ENCODE data around the gene SLC9A9.

Gene SLC9A9

DNA sequence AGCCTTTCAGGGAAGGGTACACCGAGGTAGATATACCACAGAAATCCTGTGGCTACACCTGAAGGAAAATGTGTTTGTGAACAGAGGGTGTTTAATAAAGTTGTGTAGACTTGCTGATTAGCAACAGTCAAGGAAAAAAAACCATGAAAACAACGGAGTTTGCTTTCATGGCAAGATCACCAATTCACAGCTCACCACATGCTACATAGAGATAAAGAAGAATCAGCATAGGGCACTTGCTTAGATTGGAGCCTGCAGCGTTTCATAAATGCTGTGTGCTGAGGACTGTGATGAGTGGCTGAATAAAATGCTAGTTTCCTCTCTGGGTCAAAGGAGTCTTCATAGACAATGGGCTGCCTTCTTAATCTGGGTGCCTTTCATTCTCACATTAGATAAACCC lies 257.6 kb downstream of the SLC9A9 start:
- DNase-seq, result no peak

DNA sequence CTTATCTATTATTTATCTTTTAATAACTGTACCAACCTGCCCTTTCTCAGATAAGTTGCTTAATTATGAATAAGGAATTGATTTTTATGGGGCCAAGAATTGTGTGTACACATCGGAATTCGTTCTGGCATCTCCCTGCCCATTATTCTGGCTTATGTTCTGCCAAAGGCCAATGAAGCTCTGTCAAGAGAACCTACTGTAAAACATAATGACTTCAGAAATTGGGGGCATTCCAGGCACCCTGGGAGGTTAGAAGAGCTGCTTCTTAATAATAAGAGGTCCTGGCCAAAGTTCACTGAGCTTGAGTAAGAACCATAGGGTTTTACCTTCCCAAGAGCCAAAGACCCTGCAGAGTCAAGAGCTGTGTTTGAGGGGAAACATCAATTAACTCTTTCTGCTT lies 261.7 kb downstream of the SLC9A9 start:
- DNase-seq, result no peak

DNA sequence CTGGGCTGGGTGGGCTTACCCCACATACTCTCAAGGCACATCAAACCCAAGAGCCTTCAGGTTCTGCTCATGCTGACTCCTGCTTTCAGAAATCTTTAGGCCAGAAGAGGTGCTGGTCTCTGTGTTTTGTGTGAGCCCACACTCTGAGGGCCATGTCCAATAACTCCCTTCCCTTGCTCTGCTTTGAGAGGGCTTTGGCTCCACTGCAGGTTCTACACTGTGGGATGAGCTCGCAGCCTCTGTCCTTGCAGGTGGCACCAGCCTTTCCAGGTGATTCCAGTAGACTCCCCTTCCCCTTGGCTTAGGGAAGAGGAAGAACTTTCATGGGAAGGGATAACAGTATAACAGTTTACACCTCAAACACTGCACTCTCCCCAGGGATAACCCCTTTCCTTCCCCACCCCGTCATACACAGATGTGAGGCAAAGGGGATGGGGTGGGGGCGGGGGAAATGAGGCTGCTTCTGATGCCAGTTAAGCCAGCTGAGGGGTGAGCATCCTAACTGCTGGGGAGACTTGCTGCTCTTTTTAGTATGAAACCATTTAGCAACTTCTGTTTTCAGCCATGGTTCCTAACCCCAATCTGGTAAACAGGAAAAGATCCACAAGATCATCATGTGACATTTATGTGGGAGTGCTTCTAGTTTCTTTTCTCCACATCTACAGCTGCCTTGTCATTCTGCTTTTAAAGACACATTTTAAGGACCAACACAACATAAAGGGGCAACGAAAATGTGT lies 262.4 kb downstream of the SLC9A9 start:
- no peak for DNase-seq

DNA sequence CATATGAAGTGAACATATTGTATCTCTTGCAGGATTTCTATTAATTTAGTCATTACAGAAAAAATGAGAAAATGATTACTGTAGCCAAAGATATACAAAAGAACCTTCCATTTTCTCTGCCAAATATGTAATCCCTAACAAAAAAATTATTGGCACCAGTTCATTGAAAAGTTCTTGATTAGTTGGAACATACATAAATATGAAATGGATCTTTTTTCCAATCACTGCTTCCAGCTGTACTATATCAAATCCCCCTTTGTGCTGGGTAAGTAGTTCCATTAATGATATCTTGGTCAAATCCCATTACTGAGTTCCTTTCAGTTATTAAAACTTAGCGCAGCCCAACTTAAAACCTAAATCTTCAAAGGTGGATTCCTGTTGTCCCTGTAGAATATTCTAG lies 263.8 kb downstream of the SLC9A9 start:
- no peak for DNase-seq

DNA sequence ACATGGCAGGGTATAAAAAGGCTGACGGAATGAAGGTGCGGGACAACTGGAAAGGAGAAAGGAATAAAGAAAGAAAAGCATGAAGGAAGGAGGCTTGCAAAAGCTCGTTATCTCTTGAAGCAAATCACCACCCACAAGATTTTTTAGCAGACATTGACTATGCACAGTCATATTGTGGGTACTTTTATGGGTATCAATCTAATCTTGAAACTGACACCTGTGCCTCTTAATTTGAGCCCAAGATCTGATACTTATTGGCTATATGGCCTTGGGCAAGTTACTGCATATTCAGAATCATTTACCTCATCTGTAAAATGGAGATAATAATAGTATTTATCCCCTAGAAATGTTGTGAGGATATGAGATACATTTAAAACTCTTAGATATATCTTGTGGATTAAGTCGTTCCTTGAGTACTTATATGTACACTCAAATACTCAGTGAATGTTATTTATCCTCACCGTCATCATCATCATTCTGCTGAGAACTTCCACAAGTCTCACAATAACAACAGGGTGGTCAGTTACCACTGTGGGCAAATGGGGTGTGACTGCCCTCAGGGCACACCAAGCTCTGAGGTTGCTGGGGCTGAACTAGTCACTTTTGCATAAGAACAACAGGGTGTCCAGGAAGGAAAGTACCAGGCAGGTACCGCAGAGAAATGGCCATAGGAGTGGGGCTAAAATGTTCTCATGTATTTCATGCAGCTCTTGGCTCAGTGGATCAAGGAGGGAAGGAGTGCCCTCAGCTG lies 266.1 kb downstream of the SLC9A9 start:
- no peak for DNase-seq

DNA sequence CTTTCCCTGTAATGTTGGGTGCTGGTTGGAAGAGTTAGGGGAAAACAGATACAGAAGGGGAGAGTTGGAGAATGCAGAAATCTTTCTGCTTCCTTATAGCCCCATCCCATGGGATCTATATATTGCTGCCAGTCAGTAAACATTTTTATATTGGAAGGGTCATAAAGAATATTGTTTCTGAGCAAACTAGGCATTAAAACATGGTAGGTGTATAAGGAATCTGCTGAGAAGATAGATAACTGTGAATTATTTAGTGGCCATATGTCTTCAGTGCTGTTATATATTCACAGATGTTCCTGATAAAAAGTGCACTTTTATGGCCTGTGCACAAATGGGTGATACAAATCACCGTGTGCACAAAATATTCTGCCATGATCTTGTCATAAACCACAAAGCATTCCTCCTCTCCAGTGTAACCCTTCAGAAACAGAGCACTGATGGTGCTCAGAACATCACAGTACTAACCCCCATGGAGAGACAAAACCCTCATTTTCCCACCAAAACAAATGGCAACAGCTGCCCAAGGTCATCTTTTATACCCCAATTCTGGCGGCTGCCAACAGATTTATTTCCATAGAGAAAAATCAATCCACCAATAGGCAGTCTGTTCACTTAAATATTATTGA lies 269.3 kb downstream of the SLC9A9 start:
- no peak for DNase-seq

DNA sequence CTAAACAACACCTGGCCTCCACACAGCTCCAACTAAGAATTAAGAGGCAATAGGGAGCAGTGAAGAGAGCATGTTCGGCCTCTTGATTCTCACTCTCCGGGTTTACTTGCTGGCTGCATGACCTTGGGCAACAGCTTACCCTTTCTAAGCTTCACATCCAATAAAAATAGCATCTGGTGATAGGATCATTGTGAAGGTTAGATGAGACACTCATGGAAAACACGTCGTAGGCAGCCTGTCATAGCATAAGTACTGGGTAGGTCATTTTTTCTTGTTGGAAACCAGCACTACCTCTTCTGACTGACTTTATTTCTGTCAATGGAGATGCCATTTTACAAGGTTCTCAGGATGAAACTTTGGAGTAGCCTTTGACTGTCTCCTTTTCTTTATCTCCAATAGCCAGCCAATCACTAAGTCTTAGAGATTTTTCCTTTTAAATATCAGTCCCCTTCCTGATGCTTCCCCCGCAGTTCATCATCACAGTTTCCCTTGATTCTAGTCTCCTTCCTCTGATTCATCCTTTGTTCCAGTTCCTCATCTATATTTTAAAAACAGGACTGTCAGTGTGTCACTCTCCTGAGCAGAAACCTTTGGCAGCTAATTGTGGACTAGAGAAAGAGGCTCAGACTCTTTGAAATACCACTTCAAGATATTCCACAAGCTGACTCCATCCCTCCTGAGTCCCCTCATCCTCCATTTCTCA lies 271.5 kb downstream of the SLC9A9 start:
- no peak for DNase-seq

DNA sequence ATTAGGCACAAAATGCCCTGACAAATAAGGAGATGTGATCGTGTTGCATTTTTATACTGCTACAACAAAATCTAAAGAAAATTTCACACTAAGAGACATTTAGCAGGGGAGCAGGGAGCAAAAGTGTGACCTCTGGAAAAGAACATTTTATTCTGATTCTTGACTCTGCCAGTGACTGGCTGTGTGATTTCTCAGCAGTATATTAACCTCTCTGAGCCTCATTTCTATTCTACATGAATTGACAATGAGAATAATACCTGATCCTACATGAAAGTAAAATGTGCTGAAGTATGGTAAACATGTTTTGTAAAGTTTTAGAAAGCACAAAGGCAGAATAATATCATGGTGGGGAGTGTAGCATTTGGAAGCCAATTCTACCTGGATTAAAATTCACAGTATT lies 273.3 kb downstream of the SLC9A9 start:
- DNase-seq, result no peak

DNA sequence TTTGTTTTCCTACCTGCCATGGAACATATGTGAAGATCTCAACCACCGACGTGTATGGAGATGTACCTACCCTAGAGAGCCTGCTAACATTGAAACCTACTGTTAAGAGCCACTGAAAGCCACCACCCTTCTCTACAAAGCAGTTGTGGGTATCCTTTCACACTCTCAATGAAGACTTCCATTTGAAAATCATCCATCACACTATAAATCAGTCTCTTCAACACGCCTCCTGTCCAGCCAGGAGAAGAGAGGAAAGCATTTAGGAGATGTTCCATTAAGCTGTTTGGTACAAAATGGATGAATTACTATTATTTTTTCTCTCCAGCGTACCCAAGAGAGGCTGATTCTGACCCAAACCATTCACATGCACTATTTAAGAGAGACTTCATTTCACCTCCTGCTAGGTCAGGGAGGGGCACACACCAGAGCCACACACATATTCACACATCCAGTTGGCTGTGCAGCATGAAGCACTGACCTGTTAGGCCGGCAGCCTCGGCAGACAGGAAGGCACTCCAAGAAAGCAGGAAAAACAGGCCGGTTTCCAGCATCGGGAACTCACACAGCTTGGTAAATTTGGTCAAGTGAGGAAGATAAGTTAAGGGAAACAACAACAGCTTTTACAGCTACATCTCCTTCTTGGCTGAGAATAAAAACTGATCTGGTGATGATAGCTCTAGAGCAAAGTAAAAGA lies 274.5 kb downstream of the SLC9A9 start:
- no peak for DNase-seq

DNA sequence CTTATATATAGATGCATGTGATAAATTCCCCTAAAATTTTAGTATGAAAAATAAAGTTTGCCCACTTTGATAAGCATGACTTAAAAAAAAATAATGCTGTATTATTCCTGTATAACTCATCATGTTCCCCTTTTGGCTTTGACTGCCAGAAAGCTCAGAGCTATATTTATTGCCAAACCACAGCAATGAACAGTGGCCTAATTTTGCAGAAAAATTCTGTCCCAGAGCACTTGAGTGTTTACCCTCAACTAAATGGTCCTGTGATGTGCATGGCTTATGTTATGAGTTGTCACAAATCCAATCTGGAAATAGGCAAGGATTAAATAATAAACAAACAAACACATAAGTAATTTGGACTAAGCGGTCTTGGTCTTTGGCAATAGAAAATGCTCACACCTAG lies 276.7 kb downstream of the SLC9A9 start:
- no peak for DNase-seq

DNA sequence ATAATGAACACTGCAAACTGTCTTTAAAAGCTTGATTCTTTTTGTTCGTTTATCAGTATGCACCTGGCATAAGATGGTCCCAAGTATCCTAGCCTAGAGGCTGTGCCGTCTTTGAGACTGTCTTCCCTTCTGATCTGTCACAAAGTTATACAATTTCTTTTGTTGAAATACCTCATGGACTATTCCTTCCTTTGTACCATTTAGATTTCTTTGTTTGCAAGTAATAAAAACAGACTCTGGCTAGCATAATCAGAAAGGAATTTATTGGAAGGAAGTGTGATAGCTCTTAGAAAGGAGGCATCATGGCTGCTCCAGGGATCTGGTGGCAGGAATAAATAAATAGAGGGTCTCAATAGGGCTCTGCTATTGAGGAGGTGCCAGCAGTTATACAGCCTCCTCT lies 280.4 kb downstream of the SLC9A9 start:
- no peak for DNase-seq

DNA sequence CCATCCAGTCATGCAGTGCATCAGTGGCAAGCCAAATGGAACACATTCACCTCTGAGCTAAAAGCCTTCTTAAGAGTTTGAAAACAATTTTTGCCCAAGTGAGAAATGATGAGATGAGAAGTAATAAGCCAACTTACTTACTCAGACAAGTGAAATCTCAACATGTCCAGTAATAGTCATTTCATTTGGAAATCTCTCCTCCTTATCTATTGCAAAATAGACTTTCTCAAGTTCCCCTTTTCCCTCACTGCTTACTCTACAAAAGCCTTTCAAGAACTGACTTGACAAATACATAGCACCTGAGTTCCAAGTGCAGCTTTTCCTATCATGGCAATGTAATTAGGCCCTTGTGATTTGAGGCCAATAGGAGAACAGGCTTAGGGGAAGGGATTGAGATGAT lies 282.3 kb downstream of the SLC9A9 start:
- no peak for DNase-seq

DNA sequence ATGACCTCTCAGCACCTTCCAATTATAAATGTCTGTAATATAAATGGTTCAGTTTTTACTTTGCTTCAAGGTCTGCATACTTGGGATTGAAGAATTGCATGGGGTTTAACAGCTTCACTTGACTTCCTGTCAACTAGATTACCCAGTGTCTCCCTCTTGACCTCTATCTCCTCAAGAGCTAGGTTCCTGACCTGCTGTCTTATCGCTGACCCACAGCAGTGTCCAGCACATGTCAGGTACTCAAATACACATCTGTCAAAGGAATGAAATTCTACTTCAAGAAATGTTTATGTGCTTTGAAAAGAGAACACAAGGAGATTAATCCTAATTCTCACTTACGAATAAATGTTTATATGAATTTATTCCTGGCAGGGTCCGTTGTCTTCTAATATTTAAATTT lies 284.5 kb downstream of the SLC9A9 start:
- no peak for DNase-seq

DNA sequence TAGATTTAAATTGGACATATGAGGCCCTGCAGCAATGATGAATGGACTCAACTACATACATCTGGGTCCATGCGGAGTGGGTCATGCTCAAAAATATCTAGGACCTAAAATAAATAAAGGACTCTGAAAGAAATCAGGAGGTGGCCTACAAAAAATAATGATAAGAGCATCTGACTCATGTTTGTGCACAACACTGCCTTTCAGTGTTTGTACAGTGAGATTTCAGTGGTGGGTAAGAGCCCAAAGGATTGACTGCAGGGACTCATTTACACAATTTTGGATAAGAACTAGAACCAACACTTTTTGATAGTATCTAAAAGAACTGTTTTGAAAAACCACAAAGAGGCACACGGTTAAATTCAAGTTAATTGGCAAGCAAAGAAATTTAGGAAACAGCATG lies 285.5 kb downstream of the SLC9A9 start:
- no peak for DNase-seq

DNA sequence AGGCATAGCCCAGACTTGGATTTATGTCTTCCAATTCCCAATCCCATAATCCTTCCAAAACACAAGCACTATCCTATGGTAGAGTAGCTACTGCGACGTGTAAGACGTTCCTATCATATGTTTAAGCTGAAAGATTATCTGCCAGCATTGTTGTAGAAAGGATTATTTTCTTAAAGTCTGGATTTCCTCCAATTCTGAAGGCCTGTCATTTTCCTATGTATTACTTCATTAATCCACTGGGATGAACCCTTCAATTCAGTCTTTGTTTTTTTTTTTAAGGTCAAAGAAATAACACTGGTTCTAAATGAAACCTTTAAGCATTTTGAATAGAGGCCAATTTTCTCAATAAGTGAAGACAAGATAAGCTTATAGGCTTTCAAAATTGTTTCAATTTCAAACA lies 289.0 kb downstream of the SLC9A9 start:
- no peak for DNase-seq

DNA sequence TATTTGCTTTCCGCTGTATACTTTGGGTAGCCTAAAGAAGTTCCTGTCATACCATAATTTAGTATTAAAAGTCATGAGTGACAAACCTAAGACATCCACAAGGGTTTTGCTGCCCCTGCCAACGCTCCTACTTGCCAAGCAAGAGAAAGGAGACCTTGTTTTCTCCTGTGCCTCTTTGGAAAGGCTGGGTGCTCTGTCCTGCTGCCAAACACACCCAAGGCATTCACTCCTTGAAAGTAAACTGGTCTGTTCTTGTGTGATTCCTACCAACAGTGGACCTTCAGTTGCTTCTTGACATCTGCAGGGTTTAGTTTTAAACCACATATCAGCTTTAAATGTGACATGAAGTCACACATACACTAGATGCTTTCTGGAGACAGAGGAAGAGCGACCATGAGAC lies 295.4 kb downstream of the SLC9A9 start:
- no peak for DNase-seq

DNA sequence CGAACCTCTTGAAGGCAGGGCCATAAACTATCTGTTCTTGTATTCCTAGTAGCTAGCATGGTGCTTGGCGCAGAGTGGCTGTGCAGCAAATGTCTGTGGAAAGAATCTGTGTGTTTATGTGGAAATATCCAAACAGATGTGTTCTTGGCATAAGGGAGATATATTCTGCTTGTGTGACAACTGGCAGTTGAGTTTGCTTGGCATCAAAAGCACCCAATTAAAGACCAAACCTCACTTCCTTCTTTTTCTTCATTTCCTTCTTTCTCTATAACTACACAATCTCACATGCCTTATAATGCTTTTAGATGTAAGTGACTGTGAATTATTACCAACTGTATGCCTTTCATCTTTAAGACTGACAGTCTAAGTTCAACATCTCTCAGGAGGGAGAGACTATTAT lies 296.5 kb downstream of the SLC9A9 start:
- DNase-seq, result no peak

DNA sequence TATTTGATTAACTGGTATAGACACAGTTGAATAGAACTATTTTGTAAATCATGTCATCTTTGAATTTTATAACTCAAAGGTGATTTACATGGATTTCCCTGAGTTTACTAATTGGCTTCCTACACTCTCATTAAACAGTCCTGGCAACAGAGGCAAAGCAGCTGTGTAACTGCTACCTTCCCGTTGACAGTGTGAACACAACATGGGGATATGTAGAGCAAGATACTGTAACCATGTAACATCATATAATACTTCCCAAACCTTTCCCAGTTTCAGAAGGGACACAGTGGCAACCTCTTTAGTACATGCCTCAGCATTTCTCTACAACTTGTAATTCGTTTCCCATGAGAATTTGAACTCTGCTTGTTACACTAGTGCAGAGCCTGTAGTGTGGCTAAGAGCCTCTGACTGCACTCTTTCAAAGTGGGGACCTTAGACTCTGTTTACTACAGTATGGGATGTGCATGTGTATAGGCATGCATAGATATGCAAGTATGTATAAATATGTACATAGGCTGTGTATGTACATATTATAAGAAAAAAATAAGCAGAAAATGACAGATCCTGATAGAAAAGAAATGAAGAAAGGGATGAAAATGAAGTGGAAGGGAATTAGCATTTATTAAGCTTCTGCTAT lies 299.3 kb downstream of the SLC9A9 start:
- DNase-seq, result no peak

DNA sequence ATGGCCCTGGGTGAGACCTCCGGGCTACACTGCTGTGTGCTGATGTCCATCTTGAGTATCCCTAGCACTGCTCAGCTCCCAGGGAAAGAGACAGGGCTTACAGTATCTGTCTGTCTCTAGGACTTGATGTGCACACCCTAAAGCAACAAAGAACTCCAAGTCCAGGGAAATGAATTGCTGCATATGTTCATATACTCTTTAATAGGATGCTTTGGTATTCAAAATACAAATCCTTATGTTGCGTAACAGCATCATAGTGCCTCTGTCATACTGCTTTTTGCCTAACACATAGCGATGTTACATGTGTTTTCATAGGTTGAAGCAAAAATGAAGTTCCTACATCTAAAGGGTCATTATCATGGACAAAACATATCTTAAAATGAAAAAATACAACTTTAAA lies 299.9 kb downstream of the SLC9A9 start:
- DNase-seq, result no peak

DNA sequence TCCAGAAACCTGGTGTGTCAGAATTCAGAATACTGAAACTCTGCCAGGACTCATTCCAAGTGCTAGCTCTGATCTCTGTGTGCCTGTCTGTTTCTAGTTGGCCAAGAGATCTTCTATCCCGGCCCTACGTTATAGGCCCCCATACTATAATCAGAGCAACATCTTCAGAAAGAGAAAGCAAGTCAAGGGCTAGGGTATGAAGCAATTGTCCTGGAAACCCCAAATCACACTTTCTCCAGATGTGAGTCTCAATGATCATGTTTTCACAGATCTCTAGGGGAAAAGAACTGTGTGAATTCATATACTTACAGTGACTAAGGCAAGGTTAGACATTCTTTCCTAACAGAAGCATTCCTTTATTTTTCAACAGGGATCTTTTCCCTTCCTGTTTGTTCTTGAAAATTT lies 309.7 kb downstream of the SLC9A9 start:
- no peak for DNase-seq

DNA sequence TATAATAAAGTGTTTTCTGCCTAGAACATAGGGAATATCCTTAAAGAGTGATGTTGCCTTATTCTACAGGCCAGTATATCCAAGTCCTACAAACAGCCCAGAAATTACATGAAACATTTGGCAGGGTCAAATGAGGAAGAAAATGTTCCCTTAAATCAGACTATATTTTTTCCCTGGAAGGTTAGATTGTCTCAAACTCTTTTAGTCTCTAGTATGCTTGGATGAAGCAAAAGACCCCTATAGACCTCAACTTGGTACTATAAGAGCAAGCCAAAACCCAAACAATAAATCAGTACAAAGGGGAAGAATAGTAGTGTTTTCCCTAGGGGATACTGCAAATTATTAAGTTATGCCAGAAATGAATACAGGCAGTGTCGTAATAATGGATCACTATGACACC lies 310.2 kb downstream of the SLC9A9 start:
- DNase-seq, result no peak

DNA sequence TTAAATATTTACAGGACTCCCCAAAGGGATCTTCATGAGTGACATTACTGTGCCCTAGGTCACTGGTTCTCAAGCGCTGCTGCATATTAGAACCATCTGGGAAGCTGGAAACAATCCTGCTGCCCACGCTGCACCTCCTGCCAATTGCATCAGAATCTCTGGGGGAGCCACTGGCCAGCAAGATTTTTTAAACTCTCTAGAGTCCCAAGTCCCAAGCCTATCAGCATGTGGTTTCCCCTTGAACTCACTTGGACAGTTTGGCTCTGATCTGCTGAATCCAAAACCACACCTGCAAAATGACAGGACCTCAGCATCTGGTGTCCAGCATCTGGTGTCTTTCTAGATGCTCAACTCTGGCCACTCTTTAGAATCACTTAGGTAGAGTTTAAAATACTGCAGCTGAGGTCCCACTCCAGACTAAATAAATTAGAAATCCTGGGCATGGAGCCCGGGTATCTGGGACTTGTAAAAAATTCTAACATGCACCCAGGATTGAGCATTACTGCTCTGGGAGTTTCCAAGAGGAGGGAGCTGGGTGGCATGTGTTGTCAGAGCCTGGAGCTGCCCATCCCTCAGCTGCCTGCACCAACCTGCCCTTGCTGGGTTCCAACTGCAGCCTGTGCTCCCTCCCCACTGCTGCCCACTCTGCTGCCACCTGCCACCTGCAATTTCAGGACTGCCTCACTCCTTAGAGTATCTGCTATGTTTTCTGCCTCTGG lies 311.3 kb downstream of the SLC9A9 start:
- no peak for DNase-seq
